GM12892 (cell line): ENCODE data around the gene HOXB6.

Source experiments
- POLR2A ChIP-seq: IDR thresholded peaks from 2 replicates; pipeline ENCODE4 v1.6.1; 2011; ENCODE audit warnings: low read depth, low read length, control low read depth
- POLR2AphosphoS5 ChIP-seq: IDR thresholded peaks from 2 replicates; pipeline ENCODE4 v1.6.1; 2011; ENCODE audit warnings: low read depth, low read length, control low read depth
- TAF1 ChIP-seq: IDR thresholded peaks from 2 replicates; pipeline ENCODE4 v1.6.1; 2011; ENCODE audit warnings: low read depth, mild to moderate bottlenecking, control low read depth, low read length, borderline replicate concordance

- TF ChIP-seq POLR2AphosphoS5 (no peak), POLR2A (no peak), TAF1 (no peak)
Measured at GRCh38 chr17:48644910-48645557, 40.2 kb upstream of the HOXB6 start.
